Activated CD4-positive, alpha-beta T cell treated with anti-CD3 and anti-CD28 coated beads for 36 hours (primary cell): ENCODE data around the gene C3orf52. TPM values are rescaled to one million over a fixed set of nuclear protein-coding genes. Genes with fewer than 3 reads are reported as not detected.

Experiments
- ATAC-seq: fragments of 200-7000 bp; cut with Tn5 transposase; one replicate; pipeline ENCODE4 v1.10.0; 2021; ENCODE audit warnings: mild to moderate bottlenecking, moderate library complexity
- CTCF ChIA-PET: fragments of 350-600 bp; sonication (Branson Sonifier 250); formaldehyde crosslinking; loops from one replicate; lab custom pipeline; 2021; ENCODE audit warnings: antibody characterized with exemption; lab: Charles Lee
- POLR2A ChIA-PET: fragments of 350-600 bp; sonication (Branson Sonifier 250); formaldehyde crosslinking; loops from one replicate; lab custom pipeline; 2021; ENCODE audit warnings: antibody characterized with exemption, inconsistent platforms; lab: Charles Lee
- DNase-seq: peaks from one replicate; pipeline ENCODE4 v3.0.0-alpha.2; 2020
- H3K27ac Mint-ChIP-seq: one replicate; pipeline ENCODE4 v1.8.0; 2021; ENCODE audit warnings: mixed read lengths
- H3K27me3 Mint-ChIP-seq: one replicate; pipeline ENCODE4 v1.8.0; 2021; ENCODE audit warnings: mixed read lengths
- H3K36me3 Mint-ChIP-seq: one replicate; pipeline ENCODE4 v1.8.0; 2021; ENCODE audit warnings: low read depth, mixed read lengths
- H3K4me1 Mint-ChIP-seq: one replicate; pipeline ENCODE4 v1.8.0; 2021; ENCODE audit warnings: mixed read lengths
- H3K4me3 Mint-ChIP-seq: one replicate; pipeline ENCODE4 v1.8.0; 2021; ENCODE audit warnings: mild to moderate bottlenecking, moderate library complexity, mixed read lengths
- H3K9me3 Mint-ChIP-seq: one replicate; pipeline ENCODE4 v1.8.0; 2021; ENCODE audit warnings: low read depth, mixed read lengths
- intact Hi-C, 2 experiments: fragments of 100-400 bp; cut with DNase I in 1 of 2; cut with micrococcal nuclease in 1 of 2; formaldehyde crosslinking; loops; one replicate each; pipeline versions ENCODE4 v1.14.2 to v1.15.1; 2022 to 2024; cut with DNase I, micrococcal nuclease
- total RNA-seq, 2 experiments: library from RNA; stranded (reverse); gene quantifications; one replicate each; pipeline ENCODE4 v1.2.3, GENCODE V29; 2021

C3orf52 gene
- total RNA-seq, 2 experiments from 2014 or later, result 8.7 to 9.3 TPM

DNA sequence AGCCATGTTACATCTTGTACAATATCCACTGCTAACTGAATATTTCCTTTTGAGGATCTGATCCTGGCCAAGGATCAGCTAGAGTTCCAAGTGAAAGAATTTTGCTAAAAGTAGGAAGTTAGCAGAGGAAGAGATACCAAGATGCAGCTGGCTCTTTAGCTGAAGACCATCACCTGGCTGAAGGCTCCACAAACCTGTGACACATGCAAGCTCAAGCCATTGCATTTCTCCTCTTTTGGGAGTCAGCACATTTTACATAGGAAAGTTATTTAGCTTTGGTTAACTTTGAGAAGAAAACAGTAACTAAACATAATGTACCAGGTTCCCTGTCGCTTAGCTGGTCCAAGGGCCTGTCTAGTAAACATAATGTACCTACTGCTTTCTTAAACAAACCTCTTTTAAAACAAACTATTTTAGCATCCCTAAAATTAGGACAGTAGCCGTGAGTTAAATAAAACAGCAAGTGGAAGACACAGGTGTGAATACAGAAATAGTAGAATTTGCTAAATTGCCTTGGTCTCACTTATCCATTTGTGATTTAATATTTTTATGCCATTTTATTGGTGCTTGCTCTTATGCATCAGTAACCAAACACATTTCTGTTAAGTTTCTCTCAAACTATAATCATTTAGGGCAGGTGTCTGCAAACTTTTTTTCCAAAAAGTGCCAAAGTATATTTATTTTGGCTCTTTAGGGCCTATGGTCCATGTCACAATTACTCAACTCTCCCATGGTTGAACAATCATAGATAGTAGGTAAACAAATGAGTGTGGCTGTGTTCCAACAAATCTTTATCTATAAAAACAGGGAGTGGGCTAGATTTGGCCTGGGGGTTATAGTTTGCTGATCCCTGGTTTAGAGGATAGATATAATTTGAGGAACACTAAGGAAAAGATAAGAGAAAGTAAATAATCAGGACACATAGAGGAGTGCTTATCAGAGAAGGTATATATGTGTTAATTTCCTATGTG lies 35.7 kb downstream of the C3orf52 start:
- Mint-ChIP-seq H3K36me3 (peaks cover 35% of the 10 kb centered on the region), H3K4me1 (peaks cover 49% of the 10 kb centered on the region), H3K9me3 (no peaks in the 10 kb centered on the region), H3K4me3 (no peak overlapping the region), H3K27me3 (no peaks in the 10 kb centered on the region), H3K27ac (no peak overlapping the region)
- no peak for ATAC-seq
- ChIA-PET CTCF (interaction anchor here (1.0 kb wide), 2 partner anchors 11 to 18 kb away, joined by 3 to 4 read pairs; no protein-coding TSS in a partner anchor), POLR2A (no interaction called here)
- intact Hi-C loops, result no loop called here
- no peak for DNase-seq

DNA sequence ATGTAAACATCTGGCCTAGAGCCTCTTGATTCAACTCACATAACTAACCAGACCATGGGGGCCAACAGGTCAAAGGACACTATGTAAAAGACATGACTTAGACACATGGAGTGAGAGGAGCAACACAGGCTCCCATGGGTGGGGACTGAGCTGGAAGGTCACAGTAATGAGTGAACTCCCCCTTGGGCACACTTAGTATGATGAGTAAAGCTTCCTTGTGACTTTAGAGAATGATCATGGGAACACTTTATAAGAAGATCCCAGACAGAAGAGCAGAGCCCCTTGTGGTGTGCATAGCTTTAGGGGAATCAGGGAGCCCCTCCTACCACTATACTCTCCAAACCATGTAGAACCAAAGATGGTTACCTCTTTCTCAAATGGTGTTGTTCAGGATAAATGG lies 36.7 kb downstream of the C3orf52 start:
- Mint-ChIP-seq H3K4me1 (peaks cover 59% of the 10 kb centered on the region), H3K4me3 (no peak overlapping the region), H3K9me3 (no peaks in the 10 kb centered on the region), H3K27ac (no peak overlapping the region), H3K27me3 (no peaks in the 10 kb centered on the region), H3K36me3 (peaks cover 33% of the 10 kb centered on the region)
- CTCF ChIA-PET, result interaction anchor here (1.2 kb wide), 1 partner anchor 11 kb away, joined by 4 read pairs; no protein-coding TSS in a partner anchor
- DNase-seq (no peak), ATAC-seq (no peak)
- intact Hi-C loops, result no loop called here
- POLR2A ChIA-PET, result no interaction called here

DNA sequence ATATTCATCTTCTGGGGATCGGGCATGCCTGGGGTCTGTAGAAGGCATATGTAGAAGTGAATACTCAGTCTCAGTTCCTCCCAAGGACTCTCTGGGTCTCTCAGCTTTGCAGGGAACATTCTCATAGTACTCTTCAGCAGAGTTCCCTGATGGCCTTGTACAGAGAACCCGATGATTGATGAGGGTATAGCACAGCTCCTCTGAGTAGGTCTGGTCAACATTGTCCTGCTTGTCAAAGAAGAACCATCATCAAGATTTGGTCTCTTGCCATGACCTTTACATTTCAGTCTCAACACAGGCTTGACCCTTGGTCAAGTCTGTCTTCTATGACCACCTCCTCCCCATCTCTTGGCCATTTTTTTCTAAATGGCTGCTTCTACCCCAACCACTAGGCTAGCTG lies 37.4 kb downstream of the C3orf52 start:
- DNase-seq, result no peak
- intact Hi-C loops, result no loop called here

DNA sequence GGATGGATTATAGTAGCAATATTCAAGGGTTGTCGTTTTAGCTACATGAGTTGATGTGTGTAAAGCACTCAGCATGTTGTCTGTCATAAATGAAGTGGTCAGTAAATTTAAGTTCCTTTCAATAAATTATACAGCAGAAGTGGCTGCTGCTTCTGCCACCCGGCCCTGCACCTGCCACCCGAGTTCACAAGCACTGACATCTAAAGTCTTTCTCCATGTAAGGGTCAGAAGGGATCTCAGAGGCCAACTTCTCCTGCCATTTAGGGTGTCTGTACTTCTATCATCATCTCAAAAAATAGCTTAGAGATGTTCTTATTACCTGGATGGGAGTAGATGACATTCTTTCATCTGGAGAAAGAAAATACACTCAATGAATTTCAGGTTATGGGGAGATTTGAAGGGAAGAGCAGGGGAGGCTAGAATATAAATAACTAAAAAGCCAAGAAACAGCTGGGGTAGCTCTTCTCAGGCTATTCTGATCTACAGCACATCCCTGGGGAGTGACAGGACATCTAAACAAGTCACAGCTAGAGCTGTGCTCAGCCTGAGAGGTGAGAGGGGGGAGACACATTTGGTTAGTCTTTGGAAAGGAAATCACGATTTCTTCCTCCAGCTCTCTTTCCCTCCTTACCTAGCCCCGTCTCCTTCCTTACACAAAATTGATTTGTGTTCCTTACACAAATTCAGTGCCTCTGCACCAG lies 38.9 kb downstream of the C3orf52 start:
- peaks cover 61% of the 10 kb centered on the region for H3K4me1 Mint-ChIP-seq
- H3K4me3 Mint-ChIP-seq, result no peak overlapping the region
- ChIA-PET CTCF (interaction anchor here (0.9 to 5.9 kb wide), 4 partner anchors 12 to 168 kb away, joined by 4 to 36 read pairs (median 7); partner anchors contain the start of gene SLC9C1), POLR2A (interaction anchor here (0.7 kb wide), 1 partner anchor 511 kb away, joined by 3 read pairs; no protein-coding TSS in a partner anchor)
- intact Hi-C loops, result no loop called here
- peaks cover 19% of the 10 kb centered on the region for H3K36me3 Mint-ChIP-seq
- DNase-seq (no peak), ATAC-seq (no peak)
- no peaks in the 10 kb centered on the region for H3K27me3 Mint-ChIP-seq
- H3K27ac Mint-ChIP-seq, result peak overlapping the region; percentile 5
- no peaks in the 10 kb centered on the region for H3K9me3 Mint-ChIP-seq

More for the DNA sequence above, 37.4 kb downstream of the C3orf52 start:
- Mint-ChIP-seq H3K9me3 (no peaks in the 10 kb centered on the region), H3K4me3 (no peak overlapping the region), H3K36me3 (peaks cover 29% of the 10 kb centered on the region), H3K27ac (no peak overlapping the region), H3K4me1 (peaks cover 60% of the 10 kb centered on the region), H3K27me3 (no peaks in the 10 kb centered on the region)
- no peak for ATAC-seq
- ChIA-PET CTCF (interaction anchor here (1.2 kb wide), 1 partner anchor 12 kb away, joined by 4 read pairs; no protein-coding TSS in a partner anchor), POLR2A (no interaction called here)

DNA sequence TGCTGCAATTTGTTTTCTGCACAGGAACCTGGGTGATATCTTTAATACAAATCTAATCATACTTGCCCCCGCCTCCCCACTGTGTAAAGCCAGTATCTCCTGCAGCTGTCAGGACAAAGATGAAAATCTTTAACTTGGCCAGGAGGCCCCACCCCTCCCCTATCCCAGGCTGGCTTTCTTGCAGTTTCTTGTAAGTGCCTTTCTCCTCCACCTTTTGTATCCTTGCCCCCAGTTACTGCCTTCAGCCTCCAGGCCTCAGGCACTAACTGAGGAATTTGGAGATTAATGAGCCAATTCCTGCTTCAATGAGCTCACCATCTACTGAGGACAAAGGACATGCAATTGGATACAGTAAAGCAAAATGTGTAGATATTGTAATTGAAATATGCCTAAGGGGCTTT lies 40.3 kb downstream of the C3orf52 start:
- intact Hi-C loops, result no loop called here
- H3K36me3 Mint-ChIP-seq, result peaks cover 24% of the 10 kb centered on the region
- H3K9me3 Mint-ChIP-seq, result no peaks in the 10 kb centered on the region
- ChIA-PET CTCF (interaction anchor here (0.7 to 5.9 kb wide), 3 partner anchors 13 to 363 kb away, joined by 3 to 36 read pairs (median 3); no protein-coding TSS in a partner anchor), POLR2A (no interaction called here)
- peak overlapping the region; percentile 27 for H3K4me3 Mint-ChIP-seq
- peaks cover 62% of the 10 kb centered on the region for H3K4me1 Mint-ChIP-seq
- DNase-seq (no peak), ATAC-seq (no peak)
- peak overlapping the region; percentile 81 for H3K27ac Mint-ChIP-seq
- H3K27me3 Mint-ChIP-seq, result no peaks in the 10 kb centered on the region

DNA sequence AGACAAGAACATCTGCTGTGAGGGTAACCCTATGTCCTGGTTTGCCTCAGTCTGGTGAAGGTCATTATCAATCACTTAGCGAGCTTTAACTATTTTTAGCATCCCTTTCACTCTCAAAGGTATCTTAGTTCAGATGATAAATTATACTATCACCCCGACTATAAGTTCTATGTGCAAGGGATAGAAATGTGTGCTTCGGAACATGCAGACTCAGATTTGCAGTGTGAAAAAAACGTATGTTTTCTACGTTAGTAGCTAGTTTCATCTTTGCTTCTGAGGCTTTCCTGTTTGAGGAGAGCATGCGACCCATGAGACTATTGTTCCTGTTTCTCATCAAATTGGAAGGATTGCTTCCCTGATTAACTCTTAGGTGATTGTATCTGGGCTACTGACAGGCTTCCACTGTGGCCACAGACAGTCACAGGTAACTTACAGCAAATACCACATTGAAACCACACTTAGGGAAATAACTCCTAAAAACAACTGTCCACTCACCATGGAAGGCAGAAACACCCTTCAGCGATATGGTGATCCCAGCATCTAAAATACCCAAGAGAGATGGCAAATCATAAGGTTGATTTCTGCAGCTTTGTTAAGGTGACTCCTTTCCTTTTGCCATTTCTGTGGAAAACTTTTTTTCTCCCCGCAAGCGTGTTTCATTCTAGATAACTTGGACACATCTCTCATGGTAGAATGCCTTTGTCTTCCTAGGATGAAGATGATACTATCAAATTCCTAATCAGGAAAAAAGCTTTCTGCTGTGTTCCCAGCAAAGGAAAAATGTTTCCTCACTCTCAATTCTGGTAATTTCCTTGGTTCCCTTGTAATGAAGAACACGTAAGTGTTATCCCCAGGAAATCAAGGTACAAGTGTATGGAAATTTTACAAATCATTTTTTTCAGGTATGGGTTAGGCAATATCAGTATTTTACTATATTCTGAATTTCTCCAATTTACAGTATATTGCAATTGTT lies 41.6 kb downstream of the C3orf52 start:
- H3K27me3 Mint-ChIP-seq, result no peaks in the 10 kb centered on the region
- intact Hi-C loops, result loop anchor here in 1 of 2 experiments (2.0 kb wide), 2 partner anchors 41 to 433 kb away; partner anchors contain the start of genes ATG3 and C3orf52

DNA sequence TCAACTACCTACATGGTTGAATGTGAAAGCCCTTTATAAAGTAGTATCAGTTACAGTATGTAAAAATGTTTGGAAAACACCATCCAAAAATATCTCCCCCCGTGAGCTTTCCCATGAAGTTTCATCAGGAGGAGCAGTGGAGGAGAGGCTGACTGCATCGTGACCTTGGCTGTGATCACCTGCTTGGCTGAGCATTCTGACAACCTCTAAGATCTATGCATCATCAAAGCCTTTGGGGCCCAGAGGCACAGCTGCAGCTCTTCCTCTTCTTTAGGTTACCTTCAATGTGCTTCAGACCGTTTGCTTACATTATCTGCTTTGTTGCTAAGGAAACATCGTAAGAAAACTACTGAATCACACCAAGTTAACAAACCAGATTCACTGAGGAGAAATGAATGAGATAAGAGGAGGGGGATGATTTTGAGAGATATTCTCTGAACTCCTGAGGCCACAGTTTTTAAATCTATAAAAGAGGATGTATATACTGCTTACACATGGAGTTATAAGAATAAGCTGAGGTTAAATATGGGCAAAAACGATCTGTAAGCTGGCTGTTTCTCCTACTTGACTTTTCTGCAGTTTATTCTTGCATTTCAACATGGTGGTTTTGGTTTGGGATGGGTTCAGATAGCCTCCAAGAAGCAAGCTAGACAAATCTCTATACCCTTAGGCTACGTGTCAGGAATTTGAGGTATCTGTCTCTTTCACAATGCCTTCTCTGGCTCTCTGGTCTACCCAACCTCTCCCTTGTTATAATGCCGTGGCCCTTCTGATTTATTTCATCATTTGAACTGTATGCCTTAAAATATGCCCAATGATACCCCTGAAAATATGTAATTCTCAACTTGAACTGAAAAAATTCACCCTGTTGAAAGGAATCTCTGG lies 42.9 kb downstream of the C3orf52 start:
- Mint-ChIP-seq H3K36me3 (peaks cover 19% of the 10 kb centered on the region), H3K9me3 (no peaks in the 10 kb centered on the region), H3K27me3 (no peaks in the 10 kb centered on the region), H3K4me3 (peak overlapping the region; percentile 20), H3K4me1 (peaks cover 82% of the 10 kb centered on the region), H3K27ac (peak overlapping the region; percentile 69)
- POLR2A ChIA-PET, result interaction anchor here (0.6 to 0.8 kb wide), 2 partner anchors 247 to 369 kb away, joined by 3 read pairs; no protein-coding TSS in a partner anchor
- CTCF ChIA-PET, result interaction anchor here (0.6 to 5.9 kb wide), 9 partner anchors 9 to 587 kb away, joined by 3 to 36 read pairs (median 3); partner anchors contain the start of gene CD200
- intact Hi-C loops, result loop anchor here in 1 of 2 experiments (2.0 kb wide), 2 partner anchors 42 to 432 kb away; partner anchors contain the start of genes ATG3 and C3orf52
- DNase-seq (peak; percentile 75), ATAC-seq (peak; percentile 82)

More for the DNA sequence above, 41.6 kb downstream of the C3orf52 start:
- H3K9me3 Mint-ChIP-seq, result no peaks in the 10 kb centered on the region
- ATAC-seq, result peak; percentile 8
- H3K4me1 Mint-ChIP-seq, result peaks cover 69% of the 10 kb centered on the region
- peaks cover 24% of the 10 kb centered on the region for H3K36me3 Mint-ChIP-seq
- no peak for DNase-seq
- ChIA-PET POLR2A (no interaction called here), CTCF (interaction anchor here (0.6 to 5.9 kb wide), 9 partner anchors 9 to 362 kb away, joined by 3 to 36 read pairs (median 3); partner anchors contain the start of gene CD200)
- H3K4me3 Mint-ChIP-seq, result peak overlapping the region; percentile 46
- peak overlapping the region; percentile 69 for H3K27ac Mint-ChIP-seq

DNA sequence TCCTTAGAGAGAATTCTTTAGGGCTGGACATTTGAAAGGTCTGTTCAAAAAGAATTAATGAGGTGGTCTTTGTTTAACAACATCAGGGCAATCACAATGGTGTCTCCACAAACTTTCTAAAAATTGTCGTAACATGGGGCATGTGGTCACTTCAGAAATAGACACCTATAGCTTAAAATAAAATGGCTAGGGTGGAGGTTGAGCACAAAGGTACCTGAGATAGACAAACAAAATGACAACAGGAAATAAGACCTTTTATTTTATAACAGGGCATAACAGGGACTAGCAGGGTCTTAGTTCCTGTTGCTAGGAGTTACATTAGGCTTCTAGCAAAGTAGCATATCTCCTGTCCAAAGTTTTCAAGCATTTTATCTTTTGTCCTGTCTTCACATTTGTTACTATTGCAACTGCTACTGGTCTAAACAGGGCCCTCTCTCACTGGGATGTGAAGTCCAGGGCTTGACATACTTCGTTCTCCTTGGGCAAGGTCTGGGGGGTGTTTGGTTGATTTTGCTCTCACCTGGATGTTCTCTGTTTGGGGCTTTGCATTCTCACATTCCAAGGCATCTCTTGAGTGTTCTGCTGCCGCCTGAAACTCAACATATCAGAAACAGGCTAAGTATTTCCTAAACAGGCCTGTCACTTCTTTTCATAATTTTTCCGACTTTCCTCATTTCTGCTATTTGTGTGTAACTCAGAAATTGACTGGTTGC lies 43.9 kb downstream of the C3orf52 start:
- POLR2A ChIA-PET, result no interaction called here
- CTCF ChIA-PET, result interaction anchor here (1.1 to 5.9 kb wide), 2 partner anchors 19 to 174 kb away, joined by 3 to 36 read pairs; no protein-coding TSS in a partner anchor
- Mint-ChIP-seq H3K4me1 (peaks cover 90% of the 10 kb centered on the region), H3K4me3 (no peak overlapping the region), H3K27me3 (no peaks in the 10 kb centered on the region), H3K36me3 (peaks cover 13% of the 10 kb centered on the region), H3K27ac (peak overlapping the region; percentile 69), H3K9me3 (no peaks in the 10 kb centered on the region)
- intact Hi-C loops, result loop anchor here in 1 of 2 experiments (2.0 to 10.0 kb wide), 4 partner anchors 43 to 885 kb away; partner anchors contain the start of genes ATG3, C3orf52 and CD200R1
- DNase-seq (no peak), ATAC-seq (no peak)

DNA sequence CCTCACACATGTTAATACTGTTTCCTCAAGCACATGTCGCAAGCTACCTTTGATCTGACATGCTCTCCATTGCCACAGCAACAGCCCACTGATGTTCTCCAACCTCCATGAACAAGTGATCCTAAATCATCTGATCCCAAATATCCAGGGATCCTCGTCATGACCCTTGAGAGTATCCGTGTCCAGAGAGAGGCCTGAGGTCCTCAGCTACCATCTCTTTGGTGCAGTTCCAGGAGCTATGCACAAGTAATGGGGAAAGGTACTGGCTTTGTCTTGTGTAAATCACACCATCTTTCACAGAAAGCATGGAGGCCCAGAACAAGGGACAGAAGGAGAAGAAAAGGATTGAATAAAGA lies 44.4 kb downstream of the C3orf52 start:
- Mint-ChIP-seq H3K4me1 (peaks cover 92% of the 10 kb centered on the region), H3K4me3 (no peak overlapping the region), H3K36me3 (peaks cover 13% of the 10 kb centered on the region), H3K27me3 (no peaks in the 10 kb centered on the region), H3K27ac (peak overlapping the region; percentile 59), H3K9me3 (no peaks in the 10 kb centered on the region)
- no peak for ATAC-seq
- ChIA-PET POLR2A (no interaction called here), CTCF (interaction anchor here (1.0 kb wide), 1 partner anchor 163 kb away, joined by 4 read pairs; the partner anchor contains the start of gene SLC9C1)
- DNase-seq, result no peak
- intact Hi-C loops, result loop anchor here in 1 of 2 experiments (10.0 kb wide), 2 partner anchors 844 to 884 kb away; partner anchors contain the start of gene CD200R1
